Lower leg skin (tissue), 3 donors: ENCODE results near the gene FUT6.

Experiments
- POLR2A ChIP-seq, 2 donors: fragments of 450-650 bp; IDR thresholded peaks; one replicate each; pipeline ENCODE4 v1.6.1; 2016 to 2017; ENCODE audit warnings: antibody characterized with exemption in 2 of 2, mild to moderate bottlenecking in 1 of 2, moderate library complexity in 1 of 2
- TF ChIP-seq, protein P1 (sequence below), 3 donors: fragments of 450-650 bp; IDR thresholded peaks; one replicate each; pipeline ENCODE4 v1.5.1; 2016; ENCODE audit warnings: antibody characterized with exemption in 3 of 3, mild to moderate bottlenecking in 3 of 3, moderate library complexity in 2 of 3

DNA sequence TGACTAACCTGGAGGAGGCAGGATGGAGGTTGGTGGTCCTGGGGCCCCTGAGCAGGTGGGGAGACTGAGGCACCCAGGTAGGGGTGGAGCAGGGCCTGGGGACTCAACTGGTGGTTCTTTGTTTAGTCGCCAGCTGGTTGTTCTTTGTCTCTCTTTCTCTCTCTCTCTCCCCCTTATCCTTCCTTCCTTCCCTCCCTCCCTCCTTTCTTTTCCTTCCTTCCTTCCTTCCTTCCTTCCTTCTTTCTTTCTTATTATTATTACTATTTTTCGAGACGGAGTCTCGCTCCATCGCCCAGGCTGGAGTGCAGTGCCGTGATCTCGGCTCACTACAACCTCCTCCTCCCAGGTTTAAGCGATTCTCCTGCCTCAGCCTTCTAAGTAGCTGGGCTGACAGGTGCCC is 41.3 kb downstream of the FUT6 start:
- TF ChIP-seq, protein P1, sequence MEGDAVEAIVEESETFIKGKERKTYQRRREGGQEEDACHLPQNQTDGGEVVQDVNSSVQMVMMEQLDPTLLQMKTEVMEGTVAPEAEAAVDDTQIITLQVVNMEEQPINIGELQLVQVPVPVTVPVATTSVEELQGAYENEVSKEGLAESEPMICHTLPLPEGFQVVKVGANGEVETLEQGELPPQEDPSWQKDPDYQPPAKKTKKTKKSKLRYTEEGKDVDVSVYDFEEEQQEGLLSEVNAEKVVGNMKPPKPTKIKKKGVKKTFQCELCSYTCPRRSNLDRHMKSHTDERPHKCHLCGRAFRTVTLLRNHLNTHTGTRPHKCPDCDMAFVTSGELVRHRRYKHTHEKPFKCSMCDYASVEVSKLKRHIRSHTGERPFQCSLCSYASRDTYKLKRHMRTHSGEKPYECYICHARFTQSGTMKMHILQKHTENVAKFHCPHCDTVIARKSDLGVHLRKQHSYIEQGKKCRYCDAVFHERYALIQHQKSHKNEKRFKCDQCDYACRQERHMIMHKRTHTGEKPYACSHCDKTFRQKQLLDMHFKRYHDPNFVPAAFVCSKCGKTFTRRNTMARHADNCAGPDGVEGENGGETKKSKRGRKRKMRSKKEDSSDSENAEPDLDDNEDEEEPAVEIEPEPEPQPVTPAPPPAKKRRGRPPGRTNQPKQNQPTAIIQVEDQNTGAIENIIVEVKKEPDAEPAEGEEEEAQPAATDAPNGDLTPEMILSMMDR (IDR thresholded peaks at IDR 0.05) = no peak
- TF ChIP-seq POLR2A (IDR thresholded peaks at IDR 0.05) = no peak
